ENCODE results near the gene FAM50B. TPM values are rescaled to one million over a fixed set of nuclear protein-coding genes. Genes with fewer than 3 reads are reported as not detected.

FAM50B gene
- total and polyA plus RNA-seq, 2 of the 13 experiments (the other 11 are each of a cell fraction or from before 2014, with no cell fraction given), result 0.05 TPM; not detected in 1

GRCh38 chr6:3800850-3801591 is 48.2 kb upstream of the FAM50B start (continued):
- TF ChIP-seq KMT2B (CRISPR knock-in tag; IDR thresholded peaks at IDR 0.05) (no peak), ELF3 (CRISPR knock-in tag; IDR thresholded peaks at IDR 0.05) (0 out of 2 replicates have a peak, but pooled peaks have one; percentile 18), SRSF4 (IDR thresholded peaks at IDR 0.05; ENCODE audit: low read depth, low read length, poor library complexity, severe bottlenecking) (no peak), ZFYVE20 (CRISPR knock-in tag; IDR thresholded peaks at IDR 0.05; ENCODE audit: borderline replicate concordance, low read depth) (no peak), LBX2 (CRISPR knock-in tag; IDR thresholded peaks at IDR 0.05; ENCODE audit: borderline replicate concordance) (no peak), ZNF781 (CRISPR knock-in tag; IDR thresholded peaks at IDR 0.05; ENCODE audit: borderline replicate concordance, not compliant biosample characterization) (no peak), SIN3A (IDR thresholded peaks at IDR 0.05; ENCODE audit: borderline replicate concordance, low read depth, low read length) (no peak), FOXO1 (CRISPR knock-in tag; IDR thresholded peaks at IDR 0.05) (0 out of 2 replicates have a peak, but pooled peaks have one; percentile 15), GABPB1 (CRISPR knock-in tag; IDR thresholded peaks at IDR 0.05) (no peak), ERF (CRISPR knock-in tag; IDR thresholded peaks at IDR 0.05) (no peak), ZFY (CRISPR knock-in tag; IDR thresholded peaks at IDR 0.05) (peak; percentile 24; the same call in 1 of the 2 replicates), BRD4 (CRISPR knock-in tag; IDR thresholded peaks at IDR 0.05) (no peak), ZNF253 (CRISPR knock-in tag; IDR thresholded peaks at IDR 0.05; ENCODE audit: borderline replicate concordance) (no peak), ZKSCAN5 (CRISPR knock-in tag; IDR thresholded peaks at IDR 0.05) (no peak), ZNF552 (CRISPR knock-in tag; IDR thresholded peaks at IDR 0.05; ENCODE audit: borderline replicate concordance) (no peak), SALL1 (CRISPR knock-in tag; IDR thresholded peaks at IDR 0.05) (peak; percentile 21; the same call in 1 of the 2 replicates), KIAA2018 (CRISPR knock-in tag; IDR thresholded peaks at IDR 0.05; ENCODE audit: borderline replicate concordance) (no peak), RAD21 (CRISPR knock-in tag; IDR thresholded peaks at IDR 0.05) (no peak), RARA (CRISPR knock-in tag; IDR thresholded peaks at IDR 0.05) (0 out of 2 replicates have a peak, but pooled peaks have one; percentile 33), RXRA (CRISPR knock-in tag; IDR thresholded peaks at IDR 0.05) (peak; percentile 21; the same call in 1 of the 2 replicates), ZNF850 (CRISPR knock-in tag; conservative IDR thresholded peaks at IDR 0.05) (no peak), GATAD1 (CRISPR knock-in tag; IDR thresholded peaks at IDR 0.05) (no peak), TCF7 (IDR thresholded peaks at IDR 0.05; ENCODE audit: low read depth) (no peak)

All from HepG2 (cell line).